ENCODE measurements around the gene SLC2A11. TPM values are rescaled to one million over a fixed set of nuclear protein-coding genes. Genes with fewer than 3 reads are reported as not detected.

SLC2A11 gene
- total and polyA plus RNA-seq, 3 donors from 2014 or later: 14.3 to 22.7 (median 21.8) TPM

DNA sequence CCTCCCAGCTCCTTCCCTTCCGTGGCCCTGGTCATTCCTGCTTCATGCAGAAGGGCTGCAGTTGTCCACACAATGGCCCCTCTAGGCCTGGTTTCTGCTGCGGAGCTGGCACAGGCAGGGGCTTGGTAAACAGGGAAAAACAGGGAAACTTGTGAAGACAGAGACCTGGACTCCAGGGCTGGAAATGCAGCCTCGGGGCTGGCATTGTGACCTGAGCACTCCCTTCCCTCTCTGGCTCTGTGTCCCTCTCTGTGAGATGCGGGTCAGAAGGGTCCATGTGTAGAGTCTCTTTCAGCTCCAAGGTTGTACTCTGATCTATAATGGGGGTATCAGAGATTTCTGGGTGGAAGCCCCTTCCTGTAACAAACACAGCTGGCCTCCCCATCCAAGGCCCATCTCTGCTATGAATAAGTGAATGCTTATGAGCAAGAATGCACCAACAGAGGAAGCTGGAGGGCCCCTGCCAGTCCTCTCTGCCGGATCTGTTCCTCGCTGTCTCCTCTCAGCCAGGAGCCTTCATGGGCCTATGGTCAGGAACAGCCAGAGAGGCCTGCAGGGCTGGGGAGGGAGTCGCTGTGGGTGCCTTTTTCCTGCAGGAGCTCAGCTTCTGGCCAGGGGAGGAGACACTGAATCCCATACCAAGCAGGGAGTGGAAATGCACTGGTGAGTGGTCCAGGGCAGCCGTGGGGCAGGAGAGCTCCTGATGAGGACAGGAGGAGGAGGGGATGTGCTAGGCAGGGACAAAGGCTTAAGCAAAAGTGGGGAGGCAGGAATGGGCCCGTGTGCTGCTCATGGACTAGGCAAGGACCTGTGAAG, 12.2 kb upstream of the SLC2A11 start:
- no peaks in the 10 kb centered on the region for H3K36me3 ChIP-seq (ENCODE audit: low read depth, missing control alignments)
- no peaks in the 10 kb centered on the region for H3K9me3 ChIP-seq
- peaks cover 28% of the 10 kb centered on the region for H3K4me1 ChIP-seq
- intact Hi-C loops (cut with DNase I; ENCODE audit: low total_unique reads): loop anchor here (5.0 kb wide), 1 partner anchor 78 kb away; the partner anchor contains the start of gene CHCHD10
- no peak overlapping the region for H3K4me3 ChIP-seq
- WGBS, 2 donors: 59 to 63% methylated on average over 8 to 9 of the region's 9 CpGs
- no peak for DNase-seq
- TF ChIP-seq, protein P1, sequence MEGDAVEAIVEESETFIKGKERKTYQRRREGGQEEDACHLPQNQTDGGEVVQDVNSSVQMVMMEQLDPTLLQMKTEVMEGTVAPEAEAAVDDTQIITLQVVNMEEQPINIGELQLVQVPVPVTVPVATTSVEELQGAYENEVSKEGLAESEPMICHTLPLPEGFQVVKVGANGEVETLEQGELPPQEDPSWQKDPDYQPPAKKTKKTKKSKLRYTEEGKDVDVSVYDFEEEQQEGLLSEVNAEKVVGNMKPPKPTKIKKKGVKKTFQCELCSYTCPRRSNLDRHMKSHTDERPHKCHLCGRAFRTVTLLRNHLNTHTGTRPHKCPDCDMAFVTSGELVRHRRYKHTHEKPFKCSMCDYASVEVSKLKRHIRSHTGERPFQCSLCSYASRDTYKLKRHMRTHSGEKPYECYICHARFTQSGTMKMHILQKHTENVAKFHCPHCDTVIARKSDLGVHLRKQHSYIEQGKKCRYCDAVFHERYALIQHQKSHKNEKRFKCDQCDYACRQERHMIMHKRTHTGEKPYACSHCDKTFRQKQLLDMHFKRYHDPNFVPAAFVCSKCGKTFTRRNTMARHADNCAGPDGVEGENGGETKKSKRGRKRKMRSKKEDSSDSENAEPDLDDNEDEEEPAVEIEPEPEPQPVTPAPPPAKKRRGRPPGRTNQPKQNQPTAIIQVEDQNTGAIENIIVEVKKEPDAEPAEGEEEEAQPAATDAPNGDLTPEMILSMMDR (IDR thresholded peaks at IDR 0.05): no peak
- TF ChIP-seq POLR2A (IDR thresholded peaks at IDR 0.05): no peak
- H3K27me3 ChIP-seq: no peaks in the 10 kb centered on the region
- H3K27ac ChIP-seq: no peak overlapping the region

DNA sequence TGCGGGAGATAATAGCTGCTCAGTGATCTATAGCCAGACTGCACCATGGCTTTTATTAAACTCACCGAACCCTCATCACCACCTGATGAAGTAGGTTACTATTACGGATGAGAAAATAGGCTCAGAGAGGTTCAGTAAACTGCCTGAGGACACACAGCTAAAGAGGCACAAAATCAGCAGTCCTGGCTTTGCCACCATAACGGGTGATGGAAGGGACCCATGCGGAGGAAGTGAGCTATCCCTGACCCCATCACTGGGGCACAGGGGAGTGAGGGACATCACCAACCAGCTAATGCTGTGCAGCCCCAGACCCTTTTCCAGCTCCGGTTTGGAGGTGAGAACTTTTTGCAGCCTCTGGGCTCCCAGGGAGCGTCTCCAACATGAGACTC, 11.6 kb upstream of the SLC2A11 start:
- 79 to 81% methylated on average over 6 to 7 of the region's 7 CpGs for whole genome bisulfite sequencing, 2 donors
- TF ChIP-seq POLR2A (IDR thresholded peaks at IDR 0.05): no peak
- TF ChIP-seq, protein P1 (IDR thresholded peaks at IDR 0.05): no peak
- Histone ChIP-seq H3K27ac (no peak overlapping the region), H3K4me3 (no peak overlapping the region), H3K4me1 (peaks cover 28% of the 10 kb centered on the region), H3K36me3 (ENCODE audit: low read depth, missing control alignments) (no peaks in the 10 kb centered on the region), H3K9me3 (no peaks in the 10 kb centered on the region), H3K27me3 (no peaks in the 10 kb centered on the region)
- no peak for DNase-seq
- intact Hi-C loops (cut with DNase I; ENCODE audit: low total_unique reads): loop anchor here (5.0 kb wide), 1 partner anchor 79 kb away; the partner anchor contains the start of gene CHCHD10

DNA sequence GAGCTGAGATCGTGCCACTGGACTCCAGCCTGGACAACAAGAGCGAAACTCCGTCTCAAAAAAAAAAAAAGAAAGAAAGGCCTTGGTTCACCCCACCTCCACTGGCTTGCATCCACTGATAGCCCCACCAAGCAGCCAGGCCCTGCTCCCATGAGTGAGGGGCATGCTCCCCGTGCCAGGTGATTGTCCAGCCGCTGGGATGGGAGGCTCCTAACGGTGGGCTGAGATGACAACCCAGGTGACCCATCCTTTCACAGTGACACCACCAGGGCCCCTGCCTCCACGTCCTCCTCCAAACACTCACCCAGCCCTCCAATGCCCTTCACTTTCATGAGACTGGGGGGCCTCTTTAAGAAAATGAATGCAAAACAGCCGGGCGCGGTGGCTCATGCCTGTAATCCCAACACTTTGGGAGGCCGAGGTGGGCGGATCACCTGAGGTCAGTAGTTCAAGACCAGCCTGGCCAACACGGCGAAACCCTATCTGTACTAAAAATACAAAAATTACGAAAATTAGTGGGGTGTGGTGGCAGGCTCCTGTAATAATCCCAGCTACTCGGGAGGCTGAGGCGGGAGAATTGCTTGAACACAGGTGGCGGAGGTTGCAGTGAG, 10.3 kb upstream of the SLC2A11 start:
- no peaks in the 10 kb centered on the region for H3K27me3 ChIP-seq
- peaks cover 28% of the 10 kb centered on the region for H3K4me1 ChIP-seq
- 88 to 93% methylated on average over 18 of the region's 18 CpGs for WGBS, 2 donors
- no peak overlapping the region for H3K4me3 ChIP-seq
- intact Hi-C loops (cut with DNase I; ENCODE audit: low total_unique reads): loop anchor here (5.0 kb wide), 1 partner anchor 80 kb away; the partner anchor contains the start of gene CHCHD10
- H3K36me3 ChIP-seq (ENCODE audit: low read depth, missing control alignments): no peaks in the 10 kb centered on the region
- H3K27ac ChIP-seq: no peak overlapping the region
- no peak for TF ChIP-seq POLR2A (IDR thresholded peaks at IDR 0.05)
- TF ChIP-seq, protein P1 (IDR thresholded peaks at IDR 0.05): no peak
- H3K9me3 ChIP-seq: no peaks in the 10 kb centered on the region
- no peak for DNase-seq

DNA sequence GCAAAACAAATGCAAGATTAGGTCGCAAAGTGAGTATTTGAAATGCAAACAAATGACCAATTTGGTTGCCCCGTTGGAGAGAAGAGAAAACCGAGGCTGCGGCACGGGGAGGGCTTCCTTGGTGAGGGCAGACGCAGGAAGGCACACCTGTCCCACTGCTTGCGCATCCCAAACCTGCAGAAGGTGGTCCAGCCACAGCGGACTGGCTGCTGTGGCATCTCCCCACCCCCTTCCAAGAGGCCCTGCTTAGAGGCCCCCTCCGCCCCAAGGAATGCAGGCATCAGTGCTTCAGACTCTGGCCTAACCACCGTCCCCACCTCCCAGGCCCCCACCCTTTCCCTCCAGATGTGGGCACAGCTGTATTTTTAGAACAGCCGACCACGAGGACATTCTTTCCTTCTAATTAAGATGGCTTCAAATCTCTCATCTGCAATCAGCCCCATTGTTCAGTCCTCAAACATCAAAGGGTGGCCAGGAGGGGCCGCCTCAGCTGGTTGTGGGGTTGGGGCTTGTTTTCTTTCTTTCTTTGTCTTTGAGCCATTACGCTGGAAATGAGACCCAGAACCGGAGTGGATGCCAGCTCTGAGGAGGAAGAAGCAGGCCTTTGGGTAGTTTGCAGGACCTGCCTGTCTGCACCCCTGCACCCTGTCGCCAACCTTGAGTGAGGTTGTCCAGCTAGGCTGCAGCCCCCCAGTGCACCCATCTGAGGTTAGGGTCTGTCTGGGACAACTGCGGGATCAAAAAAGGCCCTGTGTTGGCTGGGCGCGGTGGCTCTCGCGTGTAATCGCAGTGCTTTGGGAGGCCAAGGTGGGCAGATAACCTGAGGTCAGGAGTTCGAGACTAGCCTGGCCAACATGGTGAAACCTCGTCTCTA, 9.4 kb upstream of the SLC2A11 start:
- no peaks in the 10 kb centered on the region for H3K27me3 ChIP-seq
- no peak overlapping the region for H3K4me3 ChIP-seq
- intact Hi-C loops (cut with DNase I; ENCODE audit: low total_unique reads): loop anchor here (5.0 kb wide), 1 partner anchor 81 kb away; the partner anchor contains the start of gene CHCHD10
- H3K27ac ChIP-seq: no peak overlapping the region
- TF ChIP-seq, protein P1 (IDR thresholded peaks at IDR 0.05): no peak
- no peak for TF ChIP-seq POLR2A (IDR thresholded peaks at IDR 0.05)
- H3K36me3 ChIP-seq (ENCODE audit: low read depth, missing control alignments): no peaks in the 10 kb centered on the region
- peaks cover 28% of the 10 kb centered on the region for H3K4me1 ChIP-seq
- DNase-seq: no peak
- WGBS, 2 donors: 80 to 82% methylated on average over 23 to 24 of the region's 24 CpGs
- no peaks in the 10 kb centered on the region for H3K9me3 ChIP-seq
